MG63 (cell line): ENCODE measurements around the gene PPAT. TPM values are rescaled to one million over a fixed set of nuclear protein-coding genes. Genes with fewer than 3 reads are reported as not detected.

Experiments
- DNase-seq: peaks from one replicate; pipeline ENCODE4 v3.0.0-alpha.2; 2020
- H3K27me3 ChIP-seq: fragments of 250-450 bp; sonication (Bioruptor Pico); 2 replicates; pipeline ENCODE4 v1.5.1; 2020; ENCODE audit warnings: mild to moderate bottlenecking, moderate library complexity
- H3K36me3 ChIP-seq: fragments of 250-450 bp; sonication (Bioruptor Pico); 2 replicates; pipeline ENCODE4 v1.5.1; 2020; ENCODE audit warnings: mild to moderate bottlenecking, moderate library complexity
- H3K4me3 ChIP-seq: fragments of 250-450 bp; sonication (Bioruptor Pico); 2 replicates; pipeline ENCODE4 v1.5.1; 2020; ENCODE audit warnings: mild to moderate bottlenecking, moderate library complexity
- H3K9me3 ChIP-seq: fragments of 250-450 bp; sonication (Bioruptor Pico); 2 replicates; pipeline ENCODE4 v1.5.1; 2020; ENCODE audit warnings: mild to moderate bottlenecking, moderate library complexity
- total RNA-seq: library from RNA; depleted of rRNA; stranded (reverse); fragments of >200 nt; shearing (Covaris generic); gene quantifications from 2 replicates; pipeline ENCODE4 v1.2.3, GENCODE V29; 2014; ENCODE audit warnings: low replicate concordance; rRNA removed

The PPAT gene
- total RNA-seq, 1 experiment from 2014 or later, result 26.5 TPM

- no peak for DNase-seq
- H3K27me3 ChIP-seq, result no peaks in the 10 kb centered on the region
- no peaks in the 10 kb centered on the region for H3K9me3 ChIP-seq
- no peak overlapping the region for H3K4me3 ChIP-seq
- H3K36me3 ChIP-seq, result no peaks in the 10 kb centered on the region
Measured at GRCh38 chr4:56356650-56357049, 78.8 kb downstream of the PPAT start.

GRCh38 chr4:56348576-56348975, 86.8 kb downstream of the PPAT start:
- no peak overlapping the region for H3K4me3 ChIP-seq
- H3K9me3 ChIP-seq, result no peaks in the 10 kb centered on the region
- no peaks in the 10 kb centered on the region for H3K36me3 ChIP-seq
- DNase-seq, result no peak
- no peaks in the 10 kb centered on the region for H3K27me3 ChIP-seq

GRCh38 chr4:56345458-56345857, 90.0 kb downstream of the PPAT start:
- H3K4me3 ChIP-seq, result no peak overlapping the region
- no peak for DNase-seq
- no peaks in the 10 kb centered on the region for H3K9me3 ChIP-seq
- H3K36me3 ChIP-seq, result no peaks in the 10 kb centered on the region
- no peaks in the 10 kb centered on the region for H3K27me3 ChIP-seq

Other genes starting within 250 kb of the PPAT start
- 4.8 TPM in 2 replicates for gene AASDH, start 48.1 kb downstream of the PPAT start, total RNA-seq
- gene PAICS, start 645 bp upstream of the PPAT start, total RNA-seq, result 125 and 176 TPM in 2 replicates
- gene SRP72, start 32.0 kb upstream of the PPAT start, total RNA-seq, result 13.1 and 36.1 TPM in 2 replicates
- 0.26 TPM in 1 of 2 replicates, not detected in the other for gene ARL9, start 70.2 kb upstream of the PPAT start, total RNA-seq
- 0.79 TPM in 1 of 2 replicates, not detected in the other for gene HOPX, start 245.7 kb upstream of the PPAT start, total RNA-seq